CD1c-positive myeloid dendritic cell (primary cell): ENCODE measurements around the gene CAPZA1.

Experiments
- DNase-seq: peaks from one replicate; pipeline ENCODE4 v3.0.0-alpha.2; 2016; ENCODE audit errors: extremely low spot score

CAPZA1 gene

DNA sequence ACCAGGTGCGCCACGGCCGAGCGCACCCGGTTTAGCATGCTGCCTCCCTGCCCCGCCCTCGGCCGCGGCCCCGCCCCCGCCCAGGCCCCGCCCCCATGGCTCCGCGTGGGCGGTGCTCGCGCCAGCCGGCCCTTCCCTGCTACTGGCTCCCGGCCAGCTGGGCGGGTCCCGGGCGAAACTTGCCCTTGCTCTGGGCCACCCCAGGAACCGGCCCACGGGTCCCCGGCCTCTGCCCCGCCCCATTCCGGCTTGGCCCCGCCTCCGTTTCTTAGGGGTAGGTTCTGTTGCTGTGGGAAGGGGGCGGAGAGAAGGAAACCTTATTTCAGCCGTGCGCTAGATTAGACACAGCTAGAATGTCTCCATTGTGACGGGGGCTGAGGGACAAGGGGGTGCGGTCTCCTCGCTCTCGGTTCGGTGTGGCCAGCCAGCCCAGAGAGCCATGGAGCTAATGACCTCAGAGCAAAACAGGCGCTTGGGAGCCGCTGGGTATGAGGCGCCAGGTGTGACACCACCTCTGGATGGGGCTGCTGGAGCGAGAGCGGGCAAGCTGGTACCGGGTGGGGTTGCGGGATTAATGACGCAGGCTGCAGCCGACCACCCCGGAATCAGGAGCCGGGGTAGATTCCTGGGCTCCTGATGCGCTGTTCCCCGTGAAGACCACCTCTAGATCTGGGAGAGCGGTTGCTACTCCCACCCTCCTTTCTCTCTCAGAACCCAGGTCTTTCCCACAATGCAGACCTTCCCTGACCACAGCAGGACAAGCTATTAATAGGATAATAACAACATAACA is 95.8 kb downstream of the CAPZA1 start, which contains the start of gene PPM1J:
PPM1J (minus strand) TSS at position 69 of the 790 bp plus-strand sequence; CDS start at position 38, 31 bp downstream.
- DNase-seq, result peak; percentile 98

DNA sequence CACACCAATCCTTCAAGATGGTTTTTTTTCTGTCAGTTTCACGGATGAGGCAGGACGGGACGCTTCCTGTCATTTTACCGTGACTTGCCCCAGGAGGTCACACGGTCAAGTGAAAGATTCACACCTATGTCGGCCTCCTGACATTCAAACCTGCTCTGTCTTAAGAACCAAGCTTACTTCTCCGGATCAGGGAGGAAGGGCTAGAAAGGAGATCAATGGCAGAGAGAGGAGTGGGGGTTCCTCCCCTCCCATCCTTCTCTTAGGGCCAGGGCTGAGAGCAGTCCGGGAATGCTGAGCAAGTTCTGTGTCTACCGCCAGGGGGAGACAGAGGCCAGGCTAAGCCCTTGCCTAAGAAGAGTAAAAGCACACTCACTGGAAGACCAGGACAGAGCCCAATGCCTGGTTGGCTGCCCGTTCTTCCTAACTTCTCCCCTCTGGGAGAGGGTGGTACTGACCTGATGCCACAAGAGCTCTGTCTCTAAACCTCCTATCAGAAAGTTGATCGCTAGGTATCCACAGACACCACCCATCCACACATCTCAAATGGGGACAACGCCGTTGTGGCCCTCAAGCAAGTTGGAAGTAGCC is 96.6 kb downstream of the CAPZA1 start:
- DNase-seq, result peak; percentile 91

- DNase-seq, result no peak
These were observed 97.7 kb downstream of the CAPZA1 start for GRCh38 chr1:112717263-112717873.

DNA sequence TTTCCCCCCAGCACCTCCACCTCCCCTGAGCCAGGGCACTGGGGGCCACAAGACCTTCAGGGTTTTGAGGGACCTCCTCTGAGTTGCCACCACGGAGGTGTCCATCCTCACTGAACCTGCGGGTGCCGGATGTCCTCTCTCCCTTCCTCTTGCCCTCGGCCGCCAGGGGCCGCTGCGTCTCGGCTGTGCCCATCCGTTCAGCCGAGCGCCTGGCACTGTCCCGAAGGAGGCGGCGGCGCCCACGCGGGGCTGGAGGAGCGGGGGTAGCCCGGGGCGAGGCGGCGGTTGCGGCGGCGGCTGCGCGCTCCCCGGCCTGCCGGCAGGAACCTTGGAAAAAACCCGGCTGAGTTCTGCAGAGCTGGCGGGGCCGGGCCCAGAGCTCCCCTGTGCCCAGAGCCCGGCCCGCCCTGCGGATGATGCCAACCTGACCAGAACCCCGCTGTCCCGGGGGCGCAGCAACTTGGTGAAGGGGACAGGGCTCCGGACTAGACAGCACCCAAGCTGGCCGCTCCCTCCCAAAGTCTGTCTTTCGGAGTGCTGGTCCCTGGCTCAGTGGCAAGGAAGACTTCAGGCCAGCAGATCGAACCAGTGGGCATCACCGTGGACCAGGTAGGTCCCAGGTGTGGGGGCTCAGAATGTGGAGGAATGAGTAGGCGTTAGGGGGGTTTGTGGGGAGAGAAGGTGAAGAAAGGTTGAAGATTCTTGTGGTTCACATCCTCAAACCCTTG is 99.2 kb downstream of the CAPZA1 start:
- peak; percentile 91 for DNase-seq

DNA sequence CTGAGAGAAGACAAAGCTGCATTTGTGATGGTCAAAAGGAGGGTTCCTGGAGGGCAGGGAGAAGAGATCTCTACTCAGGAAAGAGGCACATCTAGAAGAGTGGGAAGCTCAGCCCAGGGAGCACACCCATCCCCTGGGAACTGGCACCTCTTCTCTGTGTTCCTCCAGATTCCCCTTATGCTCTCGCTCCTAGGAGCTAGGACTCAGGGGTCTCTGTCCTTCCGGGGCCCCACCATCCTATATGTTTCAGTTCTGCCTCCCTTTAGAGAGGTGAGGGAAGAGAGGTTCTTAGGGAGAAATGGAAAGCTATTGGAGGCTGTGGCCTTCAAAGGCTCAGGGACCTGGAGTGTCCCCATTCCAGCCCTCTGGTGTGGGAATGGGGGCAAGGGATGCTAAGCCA is 100.1 kb downstream of the CAPZA1 start:
- DNase-seq, result no peak

- peak; percentile 76 for DNase-seq
These were observed 101.2 kb downstream of the CAPZA1 start for GRCh38 chr1:112720800-112721199.
